H1 (cell line): ENCODE data around the gene CLDN14. TPM values are rescaled to one million over a fixed set of nuclear protein-coding genes. Genes with fewer than 3 reads are reported as not detected.

Source experiments
- CTCF ChIA-PET: fragments of 300-600 bp; sonication (Branson Sonifier 250); formaldehyde crosslinking; loops from one replicate; lab custom pipeline; 2021; ENCODE audit not compliant: partially characterized antibody; lab: Charles Lee
- POLR2A ChIA-PET: fragments of 300-600 bp; sonication (Branson Sonifier 250); formaldehyde crosslinking; loops from one replicate; lab custom pipeline; 2021; ENCODE audit warnings: inconsistent platforms; ENCODE audit not compliant: partially characterized antibody; lab: Charles Lee
- DNase-seq, 2 experiments: peaks; one replicate each; pipeline versions ENCODE4 v3.0.0 to v3.0.0-alpha.2; 2010 to 2022; ENCODE audit warnings: low spot score in 2 of 2, low read depth in 1 of 2, mixed read lengths in 1 of 2
- FAIRE-seq: peaks from 2 replicates; lab custom pipeline; 2011; peaks lifted over from hg19 to GRCh38; lab: Jason Lieb, UNC
- H2AFZ ChIP-seq: 2 replicates; pipeline ENCODE4 v1.8.1; 2012; ENCODE audit warnings: low read length, inconsistent platforms
- H2AK5ac ChIP-seq: 2 replicates; pipeline ENCODE4 v1.6.1; 2013; ENCODE audit warnings: low read depth, low read length
- H2BK120ac ChIP-seq: replicated peaks from 2 replicates; pipeline ENCODE3; 2013; ENCODE audit warnings: low read depth, low read length, inconsistent platforms
- H2BK12ac ChIP-seq: 2 replicates; pipeline ENCODE4 v1.6.1; 2013; ENCODE audit warnings: low read depth, low read length
- H2BK15ac ChIP-seq: 2 replicates; pipeline ENCODE4 v1.6.1; 2013; ENCODE audit warnings: low read length
- H2BK20ac ChIP-seq: 2 replicates; pipeline ENCODE4 v1.6.1; 2013; ENCODE audit warnings: low read length
- H2BK5ac ChIP-seq: 2 replicates; pipeline ENCODE4 v1.6.1; 2013; ENCODE audit warnings: low read depth, low read length
- H3K14ac ChIP-seq: 2 replicates; pipeline ENCODE4 v1.6.1; 2013; ENCODE audit warnings: inconsistent platforms; ENCODE audit not compliant: insufficient read length
- H3K18ac ChIP-seq: 2 replicates; pipeline ENCODE4 v1.6.1; 2013; ENCODE audit warnings: low read length; ENCODE audit errors: extremely low read depth
- H3K23ac ChIP-seq: 2 replicates; pipeline ENCODE4 v1.6.1; 2013; ENCODE audit warnings: inconsistent platforms; ENCODE audit not compliant: insufficient read length
- H3K23me2 ChIP-seq: 2 replicates; pipeline ENCODE4 v1.6.1; 2013; ENCODE audit warnings: low read depth, low read length
- H3K27ac ChIP-seq: 2 replicates; pipeline ENCODE4 v1.6.1; 2011; ENCODE audit warnings: low read depth, low read length, inconsistent platforms
- H3K27me3 ChIP-seq, 4 experiments: replicated peaks in 1 of 4; 1 replicate in 1 of 4; 2 replicates in 3 of 4; pipeline versions ENCODE4 v1.6.1 to v1.8.1; 2011 to 2013; ENCODE audit warnings: low read length in 3 of 4, mild to moderate bottlenecking in 3 of 4, inconsistent platforms in 2 of 4, mixed read lengths in 2 of 4, moderate library complexity in 1 of 4; ENCODE audit not compliant: control insufficient read depth in 3 of 4, insufficient read depth in 3 of 4; ENCODE audit errors: extremely low read depth in 1 of 4
- H3K36me3 ChIP-seq, 4 experiments: 2 replicates each; pipeline versions ENCODE4 v1.6.1 to v1.8.1; 2011 to 2013; ENCODE audit warnings: mild to moderate bottlenecking in 4 of 4, low read length in 3 of 4, moderate library complexity in 2 of 4, control low read depth in 1 of 4, inconsistent platforms in 1 of 4; ENCODE audit not compliant: insufficient read depth in 4 of 4, control insufficient read depth in 2 of 4
- H3K4ac ChIP-seq: replicated peaks from 2 replicates; pipeline ENCODE3; 2013; ENCODE audit warnings: low read length, low read depth, mixed read lengths, inconsistent platforms; ENCODE audit not compliant: insufficient read length
- H3K4me1 ChIP-seq, 4 experiments: replicated peaks in 1 of 4; 1 replicate in 1 of 4; 2 replicates in 3 of 4; pipeline versions ENCODE4 v1.6.1 to v1.8.1; 2011 to 2013; ENCODE audit warnings: low read length in 3 of 4, inconsistent platforms in 2 of 4, mixed read lengths in 1 of 4; ENCODE audit not compliant: insufficient read depth in 4 of 4, control insufficient read depth in 3 of 4
- H3K4me2 ChIP-seq, 2 experiments: 2 replicates each; pipeline versions ENCODE4 v1.6.1 to v1.8.1; 2011 to 2013; ENCODE audit warnings: low read depth in 2 of 2, low read length in 2 of 2, control low read depth in 1 of 2, inconsistent platforms in 1 of 2, mild to moderate bottlenecking in 1 of 2; ENCODE audit not compliant: insufficient read depth in 1 of 2
- H3K4me3 ChIP-seq, 4 experiments: fragments of 200-600, 300-600 bp in 1 of 4; sonication (generic), shearing (Covaris generic), sonication (Bioruptor Twin) in 1 of 4; 2 replicates each; pipeline versions ENCODE4 v1.5.1 to v1.8.1; 2011 to 2016; ENCODE audit warnings: low read length in 4 of 4, low read depth in 3 of 4, control low read depth in 2 of 4, inconsistent platforms in 2 of 4, mild to moderate bottlenecking in 2 of 4, mixed read lengths in 1 of 4, moderate library complexity in 1 of 4; ENCODE audit not compliant: insufficient read depth in 2 of 4; ENCODE audit errors: extremely low read depth in 1 of 4
- H3K56ac ChIP-seq: replicated peaks from 2 replicates; pipeline ENCODE3; 2013; ENCODE audit warnings: low read depth, mild to moderate bottlenecking, mixed read lengths, low read length, inconsistent platforms; ENCODE audit not compliant: insufficient read length
- H3K79me1 ChIP-seq: 2 replicates; pipeline ENCODE4 v1.6.1; 2013; ENCODE audit warnings: low read depth, low read length, control low read depth
- H3K79me2 ChIP-seq, 2 experiments: 2 replicates each; pipeline versions ENCODE4 v1.6.1 to v1.8.1; 2012 to 2013; ENCODE audit warnings: low read length in 2 of 2, mild to moderate bottlenecking in 2 of 2, inconsistent platforms in 1 of 2; ENCODE audit not compliant: insufficient read depth in 2 of 2, control insufficient read depth in 1 of 2
- H3K9ac ChIP-seq, 4 experiments: replicated peaks in 1 of 4; 1 replicate in 1 of 4; 2 replicates in 3 of 4; pipeline versions ENCODE4 v1.6.1 to v1.8.1; 2011 to 2013; ENCODE audit warnings: low read depth in 3 of 4, low read length in 3 of 4, control low read depth in 2 of 4, mild to moderate bottlenecking in 2 of 4, moderate library complexity in 2 of 4, inconsistent platforms in 1 of 4; ENCODE audit errors: extremely low read depth in 1 of 4
- H3K9me3 ChIP-seq, 2 experiments: 2 replicates each; pipeline versions ENCODE4 v1.6.1 to v1.8.1; 2012 to 2013; ENCODE audit warnings: mild to moderate bottlenecking in 2 of 2, moderate library complexity in 2 of 2, control low read depth in 1 of 2, inconsistent platforms in 1 of 2, low read depth in 1 of 2, low read length in 1 of 2, mixed read lengths in 1 of 2; ENCODE audit not compliant: insufficient read depth in 2 of 2
- H4K20me1 ChIP-seq, 2 experiments: replicated peaks in 1 of 2; 2 replicates each; pipeline versions ENCODE3 to v1.8.1; 2011 to 2013; ENCODE audit warnings: inconsistent platforms in 2 of 2, low read length in 2 of 2, mild to moderate bottlenecking in 1 of 2; ENCODE audit not compliant: insufficient read depth in 2 of 2, control insufficient read depth in 1 of 2
- H4K5ac ChIP-seq: 2 replicates; pipeline ENCODE4 v1.6.1; 2013; ENCODE audit warnings: low read length, low read depth, mixed read lengths, inconsistent platforms; ENCODE audit not compliant: insufficient read length
- H4K8ac ChIP-seq: 2 replicates; pipeline ENCODE4 v1.8.0; 2013; ENCODE audit warnings: mild to moderate bottlenecking, moderate library complexity, low read length, inconsistent platforms; ENCODE audit not compliant: insufficient read depth; ENCODE audit errors: extremely low read depth
- H4K91ac ChIP-seq: replicated peaks from 2 replicates; pipeline ENCODE3; 2013; ENCODE audit warnings: low read length, mixed read lengths, inconsistent platforms; ENCODE audit not compliant: insufficient read length
- BACH1 ChIP-seq: IDR thresholded peaks from 2 replicates; pipeline ENCODE4 v1.6.1; 2012; ENCODE audit warnings: low read length, improper control_type of control experiment
- EGR1 ChIP-seq: IDR thresholded peaks from 2 replicates; pipeline ENCODE4 v1.6.1; 2011; ENCODE audit warnings: low read depth, low read length, borderline replicate concordance
- GABPA ChIP-seq: IDR thresholded peaks from 2 replicates; pipeline ENCODE4 v1.6.1; 2011; ENCODE audit warnings: mild to moderate bottlenecking, low read length, moderate library complexity, borderline replicate concordance; ENCODE audit not compliant: insufficient read depth
- HDAC6 ChIP-seq: IDR thresholded peaks from one replicate; pipeline ENCODE4 v1.7.1; 2012; ENCODE audit warnings: low read depth, mild to moderate bottlenecking, inconsistent platforms, low read length, moderate library complexity
- JUND ChIP-seq: IDR thresholded peaks from 2 replicates; pipeline ENCODE4 v1.6.1; 2011; ENCODE audit warnings: mild to moderate bottlenecking, improper control_type of control experiment, low read length
- KDM4A ChIP-seq: IDR thresholded peaks from one replicate; pipeline ENCODE4 v1.7.1; 2012; ENCODE audit warnings: low read depth, mild to moderate bottlenecking, moderate library complexity, low read length, inconsistent platforms; ENCODE audit not compliant: severe bottlenecking
- RAD21 ChIP-seq, 2 experiments: IDR thresholded peaks in 1 of 2; conservative IDR thresholded peaks in 1 of 2; 2 replicates each; pipeline ENCODE4 v1.6.1; 2011; ENCODE audit warnings: low read depth in 2 of 2, low read length in 2 of 2, improper control_type of control experiment in 1 of 2, inconsistent platforms in 1 of 2, mild to moderate bottlenecking in 1 of 2, moderate library complexity in 1 of 2
- RXRA ChIP-seq: IDR thresholded peaks from 2 replicates; pipeline ENCODE4 v1.6.1; 2011; ENCODE audit warnings: low read depth, mild to moderate bottlenecking, low read length, moderate library complexity; ENCODE audit not compliant: insufficient read depth
- SP1 ChIP-seq: IDR thresholded peaks from 2 replicates; pipeline ENCODE4 v1.6.1; 2011; ENCODE audit warnings: low read depth, low read length
- YY1 ChIP-seq: IDR thresholded peaks from 2 replicates; pipeline ENCODE4 v1.6.1; 2011; ENCODE audit warnings: low read depth, mild to moderate bottlenecking, low read length
- WGBS, 2 experiments: shearing (Covaris generic) in 1 of 2; methylation state at CpG; one replicate each; pipeline versions ENCODE4 v1.1.6 to v1.1.7; 2013 to 2015; ENCODE audit warnings: low lambda C conversion rate in 2 of 2, mixed read lengths in 2 of 2, inconsistent platforms in 1 of 2, low coverage in 1 of 2, missing lambda C conversion rate in 1 of 2; ENCODE audit not compliant: insufficient replicate concordance in 2 of 2, insufficient coverage in 1 of 2, insufficient read length in 1 of 2; ENCODE audit errors: extremely low coverage in 1 of 2, missing lambda C conversion rate in 1 of 2; 5-methylcytosine and 5-hydroxymethylcytosine counted together
- polyA plus RNA-seq, 7 experiments: library from polyadenylated mRNA; depleted of rRNA in 3 of 7; stranded (reverse) in 5 of 7; unstranded in 2 of 7; fragments of >200 nt in 5 of 7; fragments of 200-250 nt in 2 of 7; gene quantifications; 1 replicate in 5 of 7; 2 replicates in 1 of 7; 4 replicates in 1 of 7; pipeline versions ENCODE4 v1.2.1 to v1.2.3, GENCODE V29; 2011 to 2013; ENCODE audit warnings: missing spikeins in 2 of 7, mixed read lengths in 2 of 7
- total RNA-seq: library from RNA; stranded (reverse); fragmentation: NEBNext Ultra II Directional; extraction: Animal tissue kit (Norgen Biotek cat#: 25700); gene quantifications from 2 replicates; pipeline ENCODE4 v1.2.1, GENCODE V29; 2021
- TF ChIP-seq, protein P1 (sequence below): IDR thresholded peaks from 2 replicates; pipeline ENCODE4 v1.6.1; 2012; ENCODE audit warnings: inconsistent platforms

CLDN14 gene
- total and polyA plus RNA-seq, 2 of the 8 experiments (the other 6 are each of a cell fraction or from before 2014, with no cell fraction given): 0.08 TPM; not detected in 1

DNA sequence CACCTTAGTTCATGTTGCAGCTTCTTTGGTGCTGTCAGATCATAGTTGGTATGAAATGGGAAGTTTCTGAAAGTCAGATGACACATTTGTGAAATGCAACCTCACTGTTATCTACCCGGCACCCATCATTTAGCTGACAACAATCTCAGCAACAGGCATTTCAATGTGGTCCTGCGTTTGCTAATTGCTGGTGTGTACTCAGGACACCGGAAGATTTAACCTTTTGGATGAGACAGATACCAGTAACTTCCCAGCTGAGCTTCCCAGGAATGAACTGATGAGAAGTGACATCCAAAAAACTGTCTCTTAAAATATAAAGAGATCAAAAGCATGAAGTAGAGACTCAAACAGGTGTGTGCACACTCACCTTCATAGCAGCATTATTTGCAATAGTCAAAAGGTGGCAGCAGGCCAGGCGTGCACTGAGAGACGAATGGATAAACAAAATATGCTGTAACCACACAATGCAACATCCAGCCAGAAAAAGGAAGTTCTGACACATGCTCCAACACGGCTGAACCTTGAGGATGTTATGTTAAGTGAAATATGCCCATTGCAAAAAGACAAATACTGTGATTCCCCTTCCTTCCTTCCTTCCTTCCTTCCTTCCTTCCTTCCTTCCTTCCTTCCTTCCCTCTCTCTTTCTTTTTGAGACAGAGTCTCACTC lies 7.9 kb upstream of the CLDN14 start:
- H2AK5ac ChIP-seq: no peak overlapping the region
- H3K79me2 ChIP-seq: no peaks in the 10 kb centered on the region
- H2BK15ac ChIP-seq: no peak overlapping the region
- H3K4me2 ChIP-seq: no peak overlapping the region
- no peak for DNase-seq
- no peak overlapping the region for H2BK120ac ChIP-seq
- H2AFZ ChIP-seq: no peak overlapping the region
- FAIRE-seq: no peak
- no peaks in the 10 kb centered on the region for H3K36me3 ChIP-seq
- WGBS, 2 experiments: 86% methylated on average over 6 of the region's 6 CpGs; no CpG with 5 or more reads in 1 of the 2 experiments
- no peak overlapping the region for H3K4me3 ChIP-seq
- H3K18ac ChIP-seq: no peak overlapping the region
- H3K14ac ChIP-seq: no peak overlapping the region
- no peaks in the 10 kb centered on the region for H3K23me2 ChIP-seq
- H3K4ac ChIP-seq: no peak overlapping the region
- H3K9me3 ChIP-seq: no peaks in the 10 kb centered on the region
- H3K23ac ChIP-seq: no peak overlapping the region
- no peaks in the 10 kb centered on the region for H3K79me1 ChIP-seq
- H4K5ac ChIP-seq: no peak overlapping the region
- H4K8ac ChIP-seq: no peak overlapping the region
- no peak overlapping the region for H2BK5ac ChIP-seq
- H2BK12ac ChIP-seq: no peak overlapping the region
- no peak overlapping the region for H3K56ac ChIP-seq
- no peaks in the 10 kb centered on the region for H4K20me1 ChIP-seq
- no peak overlapping the region for H2BK20ac ChIP-seq
- no peak overlapping the region for H3K27ac ChIP-seq
- ChIA-PET POLR2A (no interaction called here), CTCF (interaction anchor here (0.8 to 2.5 kb wide), 3 partner anchors 9 to 119 kb away, joined by 3 to 12 read pairs (median 4); partner anchors contain the start of gene CLDN14)
- H3K27me3 ChIP-seq: 0 out of 7 replicates have a peak, but pooled peaks cover 0 to 2% (median 0%) of the 10 kb centered on the region in 4 experiments
- no peaks in the 10 kb centered on the region for H3K4me1 ChIP-seq
- no peak overlapping the region for H3K9ac ChIP-seq
- H4K91ac ChIP-seq: no peak overlapping the region
- no peak for TF ChIP-seq RXRA
- TF ChIP-seq HDAC6: no peak
- TF ChIP-seq YY1: no peak
- no peak for TF ChIP-seq KDM4A
- no peak for TF ChIP-seq JUND
- no peak for TF ChIP-seq EGR1
- TF ChIP-seq, protein P1, sequence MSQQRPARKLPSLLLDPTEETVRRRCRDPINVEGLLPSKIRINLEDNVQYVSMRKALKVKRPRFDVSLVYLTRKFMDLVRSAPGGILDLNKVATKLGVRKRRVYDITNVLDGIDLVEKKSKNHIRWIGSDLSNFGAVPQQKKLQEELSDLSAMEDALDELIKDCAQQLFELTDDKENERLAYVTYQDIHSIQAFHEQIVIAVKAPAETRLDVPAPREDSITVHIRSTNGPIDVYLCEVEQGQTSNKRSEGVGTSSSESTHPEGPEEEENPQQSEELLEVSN: no peak
- no peak for TF ChIP-seq GABPA
- TF ChIP-seq BACH1: no peak
- no peak for TF ChIP-seq RAD21 (IDR thresholded peaks at IDR 0.05 in 1 of 2, conservative IDR thresholded peaks at IDR 0.05 in 1 of 2; ENCODE audit: low read depth in 2 of 2, low read length in 2 of 2)
- no peak for TF ChIP-seq SP1
